GM12878 (cell line): Measurements from ENCODE around the gene PCDHGB5. TPM values are rescaled to one million over a fixed set of nuclear protein-coding genes. Genes with fewer than 3 reads are reported as not detected.
"Not testable (repeated sequence)": the region's sequence is repeated elsewhere in the genome, so short reads cannot be mapped to it uniquely, and the experiment has no call there.

Source experiments
- ATAC-seq: fragments of 200-7000 bp; cut with Tn5 transposase; 3 replicates; pipeline ENCODE4 v1.9.1; 2020; ENCODE audit warnings: mild to moderate bottlenecking, moderate library complexity
- BruUV-seq: library from RNA; stranded (reverse); fragments of 400-500 nt; replicated peaks from 2 replicates; lab custom pipeline; 2021; lab: Mats Ljungman, UMichigan
- CTCF ChIA-PET: fragments of 300-600 bp; sonication (Branson Sonifier 250); formaldehyde crosslinking; extraction: SDS; loops from one replicate; lab custom pipeline; 2021; ENCODE audit warnings: inconsistent platforms; lab: Yijun Ruan, JAX
- POLR2A ChIA-PET: fragments of 350-600 bp; formaldehyde crosslinking; extraction: SDS; loops from one replicate; lab custom pipeline; 2021; ENCODE audit warnings: inconsistent platforms; lab: Charles Lee
- RAD21 ChIA-PET: fragments of 300-600 bp; sonication (Branson Sonifier 250); formaldehyde crosslinking; loops from one replicate; lab custom pipeline; 2023; ENCODE audit warnings: antibody characterized with exemption; ENCODE audit not compliant: unreplicated experiment; lab: Charles Lee
- SMC1A ChIA-PET: fragments of 300-600 bp; sonication (Branson Sonifier 250); formaldehyde crosslinking; loops from one replicate; lab custom pipeline; 2023; ENCODE audit not compliant: unreplicated experiment, uncharacterized antibody; lab: Charles Lee
- DNase-seq: peaks from one replicate; pipeline ENCODE4 v3.0.0-alpha.2; 2011; ENCODE audit warnings: low read depth, low spot score
- FAIRE-seq: peaks from 3 replicates; lab custom pipeline; 2011; peaks lifted over from hg19 to GRCh38; lab: Jason Lieb, UNC
- H2AFZ ChIP-seq: 2 replicates; pipeline ENCODE4 v1.6.0; 2011; ENCODE audit warnings: low read depth, low read length, control low read depth; ENCODE audit not compliant: control insufficient read depth
- H3K27ac ChIP-seq: 2 replicates; pipeline ENCODE4 v1.5.1; 2011; ENCODE audit warnings: control low read depth; ENCODE audit not compliant: control insufficient read depth, insufficient read depth
- H3K27me3 ChIP-seq, 2 experiments: replicated peaks in 1 of 2; 2 replicates each; pipeline versions ENCODE4 v1.6.0 to v1.6.1; 2011; ENCODE audit warnings: low read length in 1 of 2; ENCODE audit not compliant: control insufficient read depth in 2 of 2, insufficient read depth in 2 of 2
- H3K36me3 ChIP-seq, 2 experiments: 2 replicates each; pipeline ENCODE4 v1.5.1; 2011; ENCODE audit warnings: low read length in 1 of 2; ENCODE audit not compliant: control insufficient read depth in 2 of 2, insufficient read depth in 2 of 2
- H3K4me1 ChIP-seq: 2 replicates; pipeline ENCODE4 v1.6.1; 2011; ENCODE audit warnings: mild to moderate bottlenecking, low read length, moderate library complexity, mixed read lengths; ENCODE audit not compliant: control insufficient read depth, insufficient read depth
- H3K4me2 ChIP-seq: 2 replicates; pipeline ENCODE4 v1.6.0; 2011; ENCODE audit warnings: control low read depth; ENCODE audit not compliant: control insufficient read depth, insufficient read depth
- H3K4me3 ChIP-seq: fragments of 200-600 bp; sonication (generic); 2 replicates; pipeline ENCODE4 v1.5.1; 2016
- H3K79me2 ChIP-seq: 2 replicates; pipeline ENCODE4 v1.6.0; 2011; ENCODE audit warnings: low read length; ENCODE audit not compliant: control insufficient read depth, insufficient read depth
- H3K9ac ChIP-seq: 2 replicates; pipeline ENCODE4 v1.8.0; 2011; ENCODE audit warnings: low read length, control low read depth, mixed read lengths; ENCODE audit not compliant: control insufficient read depth, insufficient read depth
- H3K9me3 ChIP-seq: replicated peaks from 3 replicates; pipeline ENCODE4 v1.5.1; 2011; ENCODE audit warnings: mild to moderate bottlenecking, low read length; ENCODE audit not compliant: control insufficient read depth, insufficient read depth
- H4K20me1 ChIP-seq: 2 replicates; pipeline ENCODE4 v1.6.0; 2011; ENCODE audit not compliant: control insufficient read depth, insufficient read depth
- CBX5 ChIP-seq: sonication (generic); IDR thresholded peaks from 2 replicates; pipeline ENCODE4 v1.6.1; 2016; ENCODE audit warnings: low read depth, moderate library complexity, mild to moderate bottlenecking, inconsistent platforms
- CREB1 ChIP-seq: IDR thresholded peaks from 2 replicates; pipeline ENCODE4 v1.6.1; 2012; ENCODE audit warnings: low read depth, mild to moderate bottlenecking, inconsistent platforms
- CREM ChIP-seq: IDR thresholded peaks from 2 replicates; pipeline ENCODE4 v1.6.1; 2014; ENCODE audit warnings: antibody characterized with exemption, low read depth
- RAD21 ChIP-seq: IDR thresholded peaks from 2 replicates; pipeline ENCODE4 v1.6.1; 2011; ENCODE audit warnings: mild to moderate bottlenecking, low read depth, low read length, moderate library complexity; ENCODE audit not compliant: insufficient read depth
- WGBS: methylation state at CpG from one replicate; pipeline ENCODE4 v1.1.6; 2016; ENCODE audit warnings: low lambda C conversion rate; ENCODE audit not compliant: insufficient replicate concordance, insufficient coverage; ENCODE audit errors: missing lambda C conversion rate; 5-methylcytosine and 5-hydroxymethylcytosine counted together
- in situ Hi-C: fragments of 300-500 bp; cut with MboI; formaldehyde crosslinking; loops from 9 replicates; pipeline ENCODE4 v1.14.3; 2018; ENCODE audit warnings: mixed read lengths
- intact Hi-C: fragments of 100-400 bp; cut with micrococcal nuclease; formaldehyde crosslinking; loops from one replicate; pipeline ENCODE4 v1.14.2; 2022; ENCODE audit not compliant: unreplicated experiment
- polyA plus RNA-seq, 11 experiments: library from polyadenylated mRNA; depleted of rRNA in 4 of 11; unstranded in 6 of 11; stranded (reverse) in 5 of 11; fragments of >200 nt; fragmentation: Nextera tagmentation in 4 of 11; fragmentation: Illumina TruSeq in 1 of 11; extraction: Ambion mirVana in 4 of 11; extraction: Trizol in 1 of 11; gene quantifications; 1 replicate in 1 of 11; 2 replicates in 10 of 11; pipeline versions ENCODE4 v1.2.1 to v1.2.3, GENCODE V29; 2011 to 2016; ENCODE audit warnings: inconsistent platforms in 2 of 11, missing spikeins in 2 of 11, low read depth in 1 of 11
- total RNA-seq, 4 experiments: library from RNA; depleted of rRNA in 3 of 4; stranded (reverse); fragments of >200 nt in 3 of 4; fragmentation: Illumina TruSeq in 1 of 4; extraction: Trizol in 1 of 4; gene quantifications; 2 replicates each; pipeline versions ENCODE4 v1.2.1 to v1.2.3, GENCODE V29; 2013 to 2021
- TF ChIP-seq, protein P1 (sequence below), 3 experiments: IDR thresholded peaks in 2 of 3; conservative IDR thresholded peaks in 1 of 3; 2 replicates each; pipeline ENCODE4 v1.5.1; 2011; ENCODE audit warnings: low read depth in 3 of 3, low read length in 3 of 3, mild to moderate bottlenecking in 3 of 3, control low read depth in 2 of 3, moderate library complexity in 2 of 3, inconsistent platforms in 1 of 3, mixed read lengths in 1 of 3; ENCODE audit not compliant: control insufficient read depth in 2 of 3, insufficient read depth in 1 of 3; ENCODE audit errors: extremely low read depth in 1 of 3

The PCDHGB5 gene
- total and polyA plus RNA-seq, 10 of the 15 experiments (the other 5 are each of a cell fraction or from before 2014, with no cell fraction given), result 0.02 to 2.3 (median 1.3) TPM; not detected in 1

DNA sequence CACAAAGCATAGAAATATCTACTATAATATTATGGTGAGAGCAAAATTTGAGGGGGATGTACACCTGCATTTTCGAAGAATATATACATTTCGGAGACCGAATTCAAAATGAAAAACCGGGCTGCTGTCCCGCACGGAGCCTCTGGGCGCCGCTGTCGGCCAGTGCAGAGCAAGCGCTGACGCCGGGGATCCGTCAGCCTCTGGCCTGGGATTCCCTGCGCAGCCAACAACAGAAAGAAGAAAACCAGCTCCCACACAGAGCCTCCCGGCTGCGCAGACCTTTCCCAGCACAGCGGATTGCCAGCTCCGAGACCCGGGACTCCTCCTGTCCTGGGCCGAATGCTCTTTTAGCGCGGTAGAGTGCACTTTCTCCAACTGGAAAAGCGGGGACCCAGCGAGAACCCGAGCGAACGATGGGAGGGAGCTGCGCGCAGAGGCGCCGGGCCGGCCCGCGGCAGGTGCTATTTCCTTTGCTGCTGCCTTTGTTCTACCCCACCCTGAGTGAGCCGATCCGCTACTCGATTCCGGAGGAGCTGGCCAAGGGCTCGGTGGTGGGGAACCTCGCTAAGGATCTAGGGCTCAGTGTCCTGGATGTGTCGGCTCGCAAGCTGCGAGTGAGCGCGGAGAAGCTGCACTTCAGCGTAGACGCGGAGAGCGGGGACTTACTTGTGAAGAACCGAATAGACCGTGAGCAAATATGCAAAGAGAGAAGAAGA, 10.2 kb downstream of the PCDHGB5 start, which contains the start of gene PCDHGB6:
Gene PCDHGB6 (plus strand): TSS at position 232 of the 716 bp plus-strand sequence. CDS start 182 bp downstream, at position 414.
- TF ChIP-seq RAD21, result peak; percentile 54
- TF ChIP-seq, protein P1, sequence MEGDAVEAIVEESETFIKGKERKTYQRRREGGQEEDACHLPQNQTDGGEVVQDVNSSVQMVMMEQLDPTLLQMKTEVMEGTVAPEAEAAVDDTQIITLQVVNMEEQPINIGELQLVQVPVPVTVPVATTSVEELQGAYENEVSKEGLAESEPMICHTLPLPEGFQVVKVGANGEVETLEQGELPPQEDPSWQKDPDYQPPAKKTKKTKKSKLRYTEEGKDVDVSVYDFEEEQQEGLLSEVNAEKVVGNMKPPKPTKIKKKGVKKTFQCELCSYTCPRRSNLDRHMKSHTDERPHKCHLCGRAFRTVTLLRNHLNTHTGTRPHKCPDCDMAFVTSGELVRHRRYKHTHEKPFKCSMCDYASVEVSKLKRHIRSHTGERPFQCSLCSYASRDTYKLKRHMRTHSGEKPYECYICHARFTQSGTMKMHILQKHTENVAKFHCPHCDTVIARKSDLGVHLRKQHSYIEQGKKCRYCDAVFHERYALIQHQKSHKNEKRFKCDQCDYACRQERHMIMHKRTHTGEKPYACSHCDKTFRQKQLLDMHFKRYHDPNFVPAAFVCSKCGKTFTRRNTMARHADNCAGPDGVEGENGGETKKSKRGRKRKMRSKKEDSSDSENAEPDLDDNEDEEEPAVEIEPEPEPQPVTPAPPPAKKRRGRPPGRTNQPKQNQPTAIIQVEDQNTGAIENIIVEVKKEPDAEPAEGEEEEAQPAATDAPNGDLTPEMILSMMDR (IDR thresholded peaks at IDR 0.05 in 2 of 3, conservative IDR thresholded peaks at IDR 0.05 in 1 of 3; ENCODE audit: control insufficient read depth in 2 of 3, extremely low read depth in 1 of 3, insufficient read depth in 1 of 3, low read depth in 3 of 3, low read length in 3 of 3), result peak; percentile 56 to 57 (median 56); a peak in 5 of 6 replicates
- 0 out of 2 replicates have a peak, but pooled peaks have one; percentile 64 for TF ChIP-seq CBX5
- 0 out of 2 replicates have a peak, but pooled peaks have one; percentile 35 for TF ChIP-seq CREB1
- peak; percentile 41; the same call in 1 of the 2 replicates for TF ChIP-seq CREM
- TF ChIP-seq, all 136 proteins: peak for 5; not testable (repeated sequence) for 131
- BruUV-seq, H3K4me1 ChIP-seq, H3K27me3 ChIP-seq, H3K79me2 ChIP-seq, in situ Hi-C loops, POLR2A ChIA-PET, H2AFZ ChIP-seq, H4K20me1 ChIP-seq, H3K9ac ChIP-seq, DNase-seq, intact Hi-C loops, FAIRE-seq, H3K4me3 ChIP-seq, H3K27ac ChIP-seq, H3K36me3 ChIP-seq: not testable (repeated sequence)
- WGBS, result 81% methylated on average over 43 of the region's 51 CpGs
- Histone ChIP-seq H3K9me3 (peaks cover 13% of the 10 kb centered on the region; the same call in 2 of the 3 replicates), H3K4me2 (0 out of 2 replicates have a peak within 1 kb of the TSS, but pooled peaks have one; percentile 9)
- peak; percentile 69 for ATAC-seq
- ChIA-PET RAD21 (interaction anchor here (1.0 kb wide), 1 partner anchor 156 kb away, joined by 4 read pairs; no protein-coding TSS in a partner anchor), CTCF (interaction anchor here (1.1 to 3.7 kb wide), 6 partner anchors 11 to 156 kb away, joined by 3 to 20 read pairs (median 8); partner anchors contain the start of genes PCDHGA12, PCDHGB3 and PCDHGC3), SMC1A (interaction anchor here (1.6 kb wide), 1 partner anchor 150 kb away, joined by 4 read pairs; no protein-coding TSS in a partner anchor)
